Endometrial microvascular endothelial cells (primary cell): ENCODE results near the gene RSPH10B. TPM values are rescaled to one million over a fixed set of nuclear protein-coding genes. Genes with fewer than 3 reads are reported as not detected.
"Not testable (repeated sequence)": the region's sequence is repeated elsewhere in the genome, so short reads cannot be mapped to it uniquely, and the experiment has no call there.

Experiments
- in situ Hi-C: cut with HindIII; loops from 2 replicates; pipeline ENCODE4 v1.10.0; 2017; ENCODE audit warnings: low sequenced_read_pairs, low pct_unique_long_range_greater_than_20kb; ENCODE audit errors: inconsistent ontology term
- total RNA-seq: library from RNA; depleted of rRNA; stranded (reverse); fragments of >200 nt; gene quantifications from one replicate; pipeline ENCODE4 v1.2.3, GENCODE V29; 2015; ENCODE audit errors: inconsistent ontology term

The RSPH10B gene
- total RNA-seq: not detected

- in situ Hi-C loops: not testable (repeated sequence)
Measured at GRCh38 chr7:5970347-5970911, at the start of gene RSPH10B. Gene RSPH10B (minus strand): TSS chr7:5970689. CDS start chr7:5967116, 3,573 bp downstream.

DNA sequence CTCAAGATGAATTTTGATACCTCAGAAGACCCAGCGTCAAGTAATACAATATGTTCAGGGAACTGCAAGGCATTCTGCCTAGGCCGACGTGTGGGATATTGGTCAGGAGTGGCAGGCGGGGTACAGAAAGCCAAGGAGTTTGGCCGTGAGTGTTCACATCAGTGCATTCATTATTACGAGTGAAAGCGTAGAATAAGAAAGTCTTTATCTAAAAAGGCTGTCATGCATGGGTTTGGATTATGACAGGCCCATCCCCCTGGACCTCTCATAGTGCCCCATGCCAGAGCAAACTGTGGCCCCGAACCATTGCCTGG, 46.1 kb upstream of the RSPH10B start:
- in situ Hi-C loops: no loop called here

DNA sequence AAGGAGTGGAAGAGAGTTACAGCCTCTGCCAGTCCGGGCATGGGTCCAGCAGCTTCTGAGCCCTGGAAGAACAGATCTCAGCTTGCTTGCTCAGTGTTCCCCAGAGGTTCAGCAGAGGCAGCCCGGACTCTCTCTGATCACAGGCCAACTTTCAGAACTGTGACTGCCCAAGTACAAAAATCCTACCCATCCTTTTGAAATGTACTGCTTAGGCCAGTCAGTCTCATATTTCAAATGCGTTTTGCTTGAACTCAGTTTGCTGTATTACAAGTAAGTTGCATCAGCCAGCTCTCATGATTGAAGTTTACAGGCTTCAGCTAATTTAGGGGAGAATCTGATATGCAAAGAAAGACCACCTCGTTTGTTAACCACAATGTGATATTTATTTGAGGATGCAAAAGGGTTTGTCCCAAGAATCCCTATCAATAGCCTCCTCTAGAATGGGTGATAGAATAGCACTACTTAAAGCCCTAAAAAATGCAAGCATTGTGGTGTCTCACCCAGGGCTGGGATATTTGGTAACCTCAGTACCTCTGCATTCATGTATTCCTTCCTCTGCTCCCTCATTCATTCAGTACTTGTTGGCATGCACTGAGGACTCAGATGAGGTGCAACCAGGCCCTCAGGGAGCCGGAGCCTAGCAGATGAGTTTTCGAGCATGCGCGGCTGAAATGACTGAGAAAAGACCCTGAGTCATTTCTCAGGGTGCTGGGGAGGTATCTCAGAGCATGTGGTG, 45.6 kb upstream of the RSPH10B start:
- in situ Hi-C loops: no loop called here

DNA sequence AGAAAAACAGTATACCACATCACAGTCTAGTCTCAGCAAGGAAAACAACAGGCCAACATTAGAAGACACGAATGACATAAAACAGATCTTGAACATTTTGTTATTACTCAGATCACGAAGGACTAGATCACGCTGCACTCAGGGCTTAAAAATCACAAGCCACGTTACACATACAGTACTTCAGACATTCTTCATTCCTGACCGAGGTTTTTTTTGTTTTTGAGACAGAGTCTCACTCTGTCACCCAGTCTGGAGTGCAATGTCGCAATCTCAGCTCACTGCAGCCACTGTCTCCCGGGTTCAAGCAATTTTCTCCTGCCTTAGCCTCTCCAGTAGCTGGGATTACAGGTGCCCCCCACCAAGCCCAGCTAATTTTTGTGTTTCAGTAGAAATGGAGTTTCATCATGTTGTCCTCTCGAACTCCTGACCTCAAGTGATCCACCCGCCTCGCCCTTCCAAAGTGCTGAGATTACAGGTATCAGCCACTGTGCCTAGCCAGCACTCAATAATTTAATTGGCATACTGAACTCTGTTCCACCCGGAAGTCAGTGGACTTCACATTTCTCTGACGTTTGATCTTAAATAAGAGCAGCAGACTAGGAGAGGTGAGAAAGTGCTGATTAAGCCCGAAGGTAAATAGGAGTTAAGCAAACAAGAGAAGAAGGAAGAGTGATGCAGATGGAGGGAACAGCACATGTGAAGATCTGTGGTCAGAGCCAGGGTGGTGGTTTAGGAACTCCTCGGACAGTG, 42.0 kb upstream of the RSPH10B start:
- in situ Hi-C loops: no loop called here

- in situ Hi-C loops: no loop called here
Measured at GRCh38 chr7:6011541-6011940, 41.1 kb upstream of the RSPH10B start.

GRCh38 chr7:6010370-6010769, 39.9 kb upstream of the RSPH10B start:
- in situ Hi-C loops: not testable (repeated sequence)

DNA sequence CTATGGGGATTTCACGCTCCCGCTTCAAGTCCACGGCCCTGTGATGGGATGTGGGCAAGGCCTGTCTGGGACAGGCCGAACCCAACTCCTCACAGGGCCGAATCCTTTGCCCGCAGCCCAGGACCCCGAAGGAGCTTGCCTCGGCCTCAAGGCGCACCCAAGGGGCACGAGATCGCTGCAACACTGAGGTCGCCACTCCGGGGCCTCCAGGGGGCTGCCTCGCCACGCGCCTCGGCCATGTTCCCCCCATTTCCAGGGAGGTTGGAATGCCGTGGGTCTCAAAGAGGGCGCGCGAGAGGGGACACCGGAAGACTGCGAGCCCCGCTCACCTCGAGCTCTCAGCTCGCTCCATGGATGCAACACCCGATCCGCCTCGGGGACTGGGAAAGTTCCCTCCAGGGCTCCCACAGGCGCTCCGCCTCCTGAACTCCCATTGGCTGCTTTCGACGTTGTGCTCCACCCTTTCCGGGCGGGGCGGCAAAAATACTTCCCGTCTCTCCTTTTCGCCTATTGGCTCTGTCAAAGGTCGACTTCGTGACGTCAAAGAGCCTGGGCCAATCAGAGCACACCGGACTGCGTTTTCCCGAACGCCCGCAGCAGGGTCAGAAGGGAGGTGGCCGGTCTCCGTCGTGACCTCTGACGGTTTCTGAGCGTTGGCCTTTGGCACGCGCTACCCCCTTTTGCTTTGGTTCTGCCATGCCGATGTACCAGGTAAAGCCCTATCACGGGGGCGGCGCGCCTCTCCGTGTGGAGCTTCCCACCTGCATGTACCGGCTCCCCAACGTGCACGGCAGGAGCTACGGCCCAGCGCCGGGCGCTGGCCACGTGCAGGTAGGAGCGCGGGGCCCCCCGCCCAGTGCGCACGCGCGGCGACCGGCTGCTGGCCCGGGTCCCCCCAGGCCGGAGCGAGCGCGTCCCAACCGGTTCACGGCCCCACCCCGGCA, 38.5 kb upstream of the RSPH10B start, which contains the start of the genes AIMP2 and PMS2:
Gene AIMP2, plus strand, starts transcription at position 605 of the 944 bp plus-strand sequence. Its CDS starts 92 bp downstream, at position 697.
Gene PMS2, minus strand, starts transcription at position 382 of the 944 bp plus-strand sequence. Its CDS starts 30 bp downstream, at position 352.
- in situ Hi-C loops: no loop called here

DNA sequence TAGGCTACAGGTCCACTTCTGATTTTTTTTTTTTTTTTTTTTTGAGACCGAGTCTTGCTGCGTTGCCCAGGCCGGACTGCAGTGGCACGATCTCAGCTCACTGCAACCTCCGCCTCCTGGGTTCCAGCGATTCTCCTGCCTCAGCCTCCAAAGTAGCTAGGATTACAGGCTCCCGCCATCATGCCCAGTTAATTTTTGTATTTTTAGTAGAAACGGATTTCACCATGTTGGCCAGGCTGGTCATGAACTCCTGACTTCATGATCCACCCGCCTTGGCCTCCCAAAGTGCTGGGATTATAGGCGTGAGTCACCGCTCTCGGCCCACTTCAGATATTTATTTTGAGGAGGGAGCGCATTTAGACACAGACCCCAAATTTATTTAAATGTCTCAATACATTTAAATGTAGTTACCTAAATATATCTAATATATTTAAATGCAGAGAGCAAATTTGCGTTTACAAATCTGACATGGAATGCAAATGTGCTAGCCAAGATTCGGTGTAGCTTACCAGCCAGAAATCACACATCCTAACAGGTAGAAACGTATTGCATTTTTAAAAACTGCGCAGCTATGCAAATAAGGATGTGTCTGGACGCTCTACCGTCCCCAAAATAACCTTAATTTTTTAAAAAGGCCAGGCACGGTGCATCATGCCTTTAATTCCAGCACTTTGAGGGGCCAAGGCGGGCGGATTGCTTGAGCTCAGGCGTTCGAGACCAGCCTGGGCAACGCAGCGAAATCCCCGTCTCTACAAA, 37.5 kb upstream of the RSPH10B start:
- in situ Hi-C loops: not testable (repeated sequence)

GRCh38 chr7:6007386-6007785, 36.9 kb upstream of the RSPH10B start:
- in situ Hi-C loops: no loop called here

DNA sequence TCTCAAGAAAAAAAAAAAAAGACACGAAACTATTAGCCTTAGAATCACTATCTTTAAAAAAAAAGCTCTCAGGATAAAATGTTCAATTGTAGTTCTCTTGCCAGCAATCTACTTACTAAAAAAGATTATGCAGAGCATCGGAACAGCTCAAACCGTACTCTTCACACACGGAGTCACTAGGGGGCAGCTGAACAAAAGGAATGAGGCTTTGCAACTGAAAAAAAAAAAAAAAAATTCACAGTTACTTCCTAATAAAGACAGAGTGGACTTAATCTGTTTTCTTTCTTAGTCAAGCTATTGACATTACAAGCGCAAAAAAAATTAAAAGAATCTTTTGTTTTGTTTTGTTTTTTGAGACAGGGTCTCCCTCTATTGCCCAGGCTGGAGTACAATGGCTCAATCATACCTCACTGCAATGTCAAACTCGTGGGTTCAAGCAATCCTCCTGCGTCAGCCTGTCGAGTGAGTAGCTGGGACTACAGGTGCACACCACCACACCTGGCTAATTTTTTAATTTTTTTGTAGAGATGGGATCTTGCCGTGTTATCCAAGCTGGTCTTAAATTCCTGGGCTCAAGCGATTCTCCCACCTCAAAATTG, 26.8 kb upstream of the RSPH10B start:
- in situ Hi-C loops: no loop called here

GRCh38 chr7:5987061-5987460, 16.6 kb upstream of the RSPH10B start:
- in situ Hi-C loops: not testable (repeated sequence)

DNA sequence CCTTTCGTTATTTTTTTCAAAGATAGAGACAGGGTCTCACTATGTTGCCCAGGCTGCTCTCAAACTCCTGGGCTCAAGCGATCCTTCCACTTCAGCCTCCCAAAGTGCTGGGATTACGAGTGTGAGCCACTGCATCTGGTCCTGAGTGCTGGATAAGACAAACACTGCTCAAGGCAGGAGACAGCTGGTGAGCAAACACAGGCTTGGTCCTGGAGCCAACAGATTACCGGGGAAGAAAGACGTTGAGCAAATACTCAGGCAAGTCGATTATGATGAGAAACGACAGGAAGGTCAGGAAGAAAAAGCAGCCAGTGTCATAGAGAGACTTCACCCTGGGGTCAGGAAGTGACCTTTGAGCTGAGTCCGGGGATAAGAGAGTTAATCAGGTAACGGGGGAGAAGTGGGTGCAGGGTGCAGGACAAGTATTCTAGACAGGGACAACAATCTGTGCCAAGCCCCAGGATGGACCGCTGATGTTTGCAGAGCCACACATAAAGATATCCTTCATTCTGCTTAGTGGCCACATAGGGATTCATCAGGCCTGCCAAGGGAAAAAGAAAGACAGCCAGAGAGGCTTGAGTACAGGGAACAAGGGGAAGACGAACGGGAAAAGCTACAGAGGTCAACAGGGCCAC, 9.3 kb upstream of the RSPH10B start:
- in situ Hi-C loops: not testable (repeated sequence)

DNA sequence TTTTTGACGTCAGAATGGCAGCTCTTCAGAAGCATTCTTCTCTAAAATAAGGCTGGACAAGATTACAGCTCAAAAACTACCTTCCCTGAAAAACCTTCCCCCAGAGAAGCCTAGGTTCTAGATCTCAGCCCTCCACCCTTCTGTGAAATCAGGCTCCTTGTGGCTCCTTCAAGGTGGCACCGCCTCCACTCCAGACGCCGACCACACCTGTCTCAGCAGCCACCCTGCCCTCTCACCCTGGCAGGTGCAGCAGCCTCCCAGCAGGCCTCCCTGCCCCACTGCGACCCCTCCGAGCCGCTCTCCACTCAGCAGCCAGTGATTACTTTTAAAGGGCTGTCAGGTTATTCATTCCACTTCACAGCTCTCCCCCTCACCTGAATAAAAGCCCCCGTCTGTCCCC, 3.1 kb upstream of the RSPH10B start:
- in situ Hi-C loops: not testable (repeated sequence)

GRCh38 chr7:5963810-5964209, 6.7 kb downstream of the RSPH10B start:
- in situ Hi-C loops: not testable (repeated sequence)

- in situ Hi-C loops: not testable (repeated sequence)
Measured at GRCh38 chr7:5963205-5963604, 7.3 kb downstream of the RSPH10B start.

DNA sequence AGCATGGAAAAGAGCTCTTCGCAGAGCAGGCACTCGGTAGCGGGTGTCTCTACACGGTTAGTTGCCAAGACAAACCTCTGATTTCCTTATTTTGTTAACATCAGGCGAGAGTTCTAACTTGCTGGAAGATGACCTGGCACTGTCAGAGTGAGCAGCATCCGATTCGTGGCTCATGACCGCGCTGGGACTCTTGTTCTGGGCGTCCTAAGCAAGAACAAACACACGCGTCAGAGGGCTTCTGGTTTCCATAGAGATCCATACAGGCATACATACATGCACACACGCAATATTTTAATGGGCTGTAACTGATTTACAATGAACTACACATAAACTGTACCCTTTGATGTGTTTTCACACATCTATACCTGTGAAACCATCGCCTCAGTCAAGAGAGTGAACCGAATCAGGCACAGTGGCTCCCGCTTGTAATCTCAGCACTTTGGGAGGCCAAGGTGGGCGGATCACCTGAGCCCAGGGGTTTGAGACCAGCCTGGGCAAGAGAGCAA, 35.5 kb downstream of the RSPH10B start:
- in situ Hi-C loops: not testable (repeated sequence)
